Esophagus muscularis mucosa (tissue), 4 donors: ENCODE results near the gene MOBP. TPM values are rescaled to one million over a fixed set of nuclear protein-coding genes. Genes with fewer than 3 reads are reported as not detected.
"Not testable (repeated sequence)": the region's sequence is repeated elsewhere in the genome, so short reads cannot be mapped to it uniquely, and the experiment has no call there.

ENCODE experiments used
- DNase-seq: peaks from one replicate; pipeline ENCODE4 v3.0.0-alpha.2; 2017; ENCODE audit errors: extremely low spot score
- H3K27ac ChIP-seq, 4 donors: fragments of 200-600 bp; sonication (generic); replicated peaks in 1 of 4; 1 replicate in 3 of 4; 2 replicates in 1 of 4; pipeline ENCODE4 v1.5.1; 2016 to 2019; ENCODE audit warnings: mild to moderate bottlenecking in 1 of 4
- H3K27me3 ChIP-seq, 4 donors: fragments of 200-600 bp; sonication (generic); one replicate each; pipeline versions ENCODE4 v1.5.1 to v1.6.0; 2016 to 2019
- H3K36me3 ChIP-seq, 4 donors: fragments of 200-600 bp; sonication (generic); one replicate each; pipeline ENCODE4 v1.5.1; 2016 to 2019
- H3K4me1 ChIP-seq, 4 donors: fragments of 200-600 bp; sonication (generic); one replicate each; pipeline ENCODE4 v1.5.1; 2016 to 2019
- H3K4me3 ChIP-seq, 4 donors: fragments of 200-600 bp; sonication (generic); 1 replicate in 2 of 4; 2 replicates in 2 of 4; pipeline ENCODE4 v1.5.1; 2016 to 2019; ENCODE audit warnings: mild to moderate bottlenecking in 4 of 4, moderate library complexity in 1 of 4
- H3K9me3 ChIP-seq, 4 donors: fragments of 200-600 bp; sonication (generic); 1 replicate in 3 of 4; 2 replicates in 1 of 4; pipeline ENCODE4 v1.5.1; 2016 to 2019
- EP300 ChIP-seq: sonication (generic); formaldehyde crosslinking; IDR thresholded peaks from one replicate; pipeline ENCODE4 v1.6.1; 2017; ENCODE audit warnings: antibody characterized with exemption
- POLR2A ChIP-seq: fragments of 450-650 bp; IDR thresholded peaks from one replicate; pipeline ENCODE4 v1.6.1; 2017; ENCODE audit warnings: antibody characterized with exemption, moderate library complexity, mild to moderate bottlenecking, low read depth
- POLR2AphosphoS5 ChIP-seq, 2 donors: sonication (generic); formaldehyde crosslinking; IDR thresholded peaks; one replicate each; pipeline ENCODE4 v1.6.1; 2017; ENCODE audit warnings: antibody characterized with exemption in 2 of 2
- WGBS: methylation state at CpG from one replicate; pipeline ENCODE4 v1.1.5; 2018; 5-methylcytosine and 5-hydroxymethylcytosine counted together
- intact Hi-C: fragments of 100-400 bp; cut with DNase I; formaldehyde crosslinking; loops from one replicate; pipeline ENCODE4 v1.15.1; 2023
- total RNA-seq, 4 donors: library from RNA; depleted of rRNA; stranded (reverse); fragments of >200 nt; gene quantifications; one replicate each; pipeline versions ENCODE4 v1.1.0 to v1.2.1, GENCODE V29; 2016
- TF ChIP-seq, protein P1 (sequence below), 3 experiments: fragments of 200-600 bp in 2 of 3; fragments of 450-650 bp in 1 of 3; sonication (generic) in 2 of 3; IDR thresholded peaks; one replicate each; pipeline ENCODE4 v1.5.1; 2017 to 2019; ENCODE audit warnings: antibody characterized with exemption in 3 of 3, mild to moderate bottlenecking in 2 of 3, moderate library complexity in 1 of 3

Gene MOBP
- total RNA-seq, 4 donors from 2014 or later: not detected

- no peaks in the 10 kb centered on the region for H3K4me1 ChIP-seq
- H3K9me3 ChIP-seq: no peaks in the 10 kb centered on the region
- H3K27me3 ChIP-seq: peaks cover 0 to 27% (median 0%) of the 10 kb centered on the region in 4 donors
- no peak overlapping the region for H3K4me3 ChIP-seq
- WGBS: 86% methylated on average over 9 of the region's 9 CpGs
- intact Hi-C loops: no loop called here
- no peak for DNase-seq
- H3K36me3 ChIP-seq: no peaks in the 10 kb centered on the region
- H3K27ac ChIP-seq: no peak overlapping the region
- TF ChIP-seq POLR2A (no peak), POLR2AphosphoS5 (IDR thresholded peaks at IDR 0.05) (no peak), EP300 (no peak)
- TF ChIP-seq, protein P1, sequence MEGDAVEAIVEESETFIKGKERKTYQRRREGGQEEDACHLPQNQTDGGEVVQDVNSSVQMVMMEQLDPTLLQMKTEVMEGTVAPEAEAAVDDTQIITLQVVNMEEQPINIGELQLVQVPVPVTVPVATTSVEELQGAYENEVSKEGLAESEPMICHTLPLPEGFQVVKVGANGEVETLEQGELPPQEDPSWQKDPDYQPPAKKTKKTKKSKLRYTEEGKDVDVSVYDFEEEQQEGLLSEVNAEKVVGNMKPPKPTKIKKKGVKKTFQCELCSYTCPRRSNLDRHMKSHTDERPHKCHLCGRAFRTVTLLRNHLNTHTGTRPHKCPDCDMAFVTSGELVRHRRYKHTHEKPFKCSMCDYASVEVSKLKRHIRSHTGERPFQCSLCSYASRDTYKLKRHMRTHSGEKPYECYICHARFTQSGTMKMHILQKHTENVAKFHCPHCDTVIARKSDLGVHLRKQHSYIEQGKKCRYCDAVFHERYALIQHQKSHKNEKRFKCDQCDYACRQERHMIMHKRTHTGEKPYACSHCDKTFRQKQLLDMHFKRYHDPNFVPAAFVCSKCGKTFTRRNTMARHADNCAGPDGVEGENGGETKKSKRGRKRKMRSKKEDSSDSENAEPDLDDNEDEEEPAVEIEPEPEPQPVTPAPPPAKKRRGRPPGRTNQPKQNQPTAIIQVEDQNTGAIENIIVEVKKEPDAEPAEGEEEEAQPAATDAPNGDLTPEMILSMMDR (IDR thresholded peaks at IDR 0.05): no peak
Measured at GRCh38 chr3:39457361-39457760, 10.1 kb upstream of the MOBP start.

DNA sequence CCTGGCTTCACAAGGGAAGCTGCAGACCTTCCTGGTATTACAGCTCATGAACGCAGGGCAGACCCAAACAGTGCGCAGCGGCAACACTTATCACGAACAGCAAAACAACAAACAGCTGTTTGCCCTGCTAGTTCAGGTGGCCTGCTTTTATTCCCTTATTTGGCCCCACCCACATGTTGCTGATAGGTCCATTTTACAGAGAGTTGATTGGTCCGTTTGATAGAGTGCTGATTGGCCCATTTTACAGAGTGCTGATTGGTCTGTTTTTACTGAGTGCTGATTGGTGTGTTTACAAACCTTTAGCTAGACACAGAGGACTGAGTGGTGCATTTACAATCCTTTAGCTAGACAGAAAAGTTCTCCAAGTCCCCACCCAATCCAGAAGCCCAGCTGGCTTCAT lies 8.9 kb upstream of the MOBP start:
- peaks cover 0 to 27% (median 0%) of the 10 kb centered on the region in 4 donors for H3K27me3 ChIP-seq
- H3K36me3 ChIP-seq, H3K27ac ChIP-seq, intact Hi-C loops, H3K9me3 ChIP-seq, H3K4me1 ChIP-seq, DNase-seq, H3K4me3 ChIP-seq: not testable (repeated sequence)
- WGBS: 82% methylated on average over 5 of the region's 5 CpGs

DNA sequence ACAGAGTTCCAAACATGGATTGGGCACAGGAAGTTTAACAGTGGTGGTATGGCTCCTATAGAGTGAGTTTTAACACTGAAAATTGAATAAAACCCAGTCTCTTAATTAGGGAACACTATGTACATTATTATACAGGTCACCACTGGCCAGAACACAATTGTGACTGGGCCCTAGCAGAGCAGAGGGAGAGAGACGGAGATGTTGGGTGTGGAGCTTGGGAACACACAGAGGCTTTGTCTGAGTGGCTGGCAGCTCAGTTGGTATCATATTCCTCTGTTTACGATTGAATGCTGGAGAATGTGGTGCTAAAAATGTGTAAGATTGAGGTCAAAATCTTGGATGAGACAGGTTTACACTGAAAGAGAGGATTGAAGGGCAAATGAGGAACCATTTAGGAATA lies 6.8 kb upstream of the MOBP start:
- no peaks in the 10 kb centered on the region for H3K4me1 ChIP-seq
- H3K9me3 ChIP-seq: no peaks in the 10 kb centered on the region
- no peak overlapping the region for H3K27ac ChIP-seq
- WGBS: 66% methylated on average over 2 of the region's 2 CpGs
- DNase-seq: no peak
- no peak for TF ChIP-seq POLR2A
- no peak for TF ChIP-seq EP300
- TF ChIP-seq, protein P1 (IDR thresholded peaks at IDR 0.05): no peak
- TF ChIP-seq POLR2AphosphoS5 (IDR thresholded peaks at IDR 0.05): no peak
- no peaks in the 10 kb centered on the region for H3K36me3 ChIP-seq
- intact Hi-C loops: no loop called here
- H3K27me3 ChIP-seq: peaks cover 0 to 16% (median 0%) of the 10 kb centered on the region in 4 donors
- no peak overlapping the region for H3K4me3 ChIP-seq

- Histone ChIP-seq H3K27ac (no peak overlapping the region), H3K4me1 (no peaks in the 10 kb centered on the region), H3K36me3 (no peaks in the 10 kb centered on the region), H3K4me3 (no peak overlapping the region), H3K27me3 (peaks cover 0 to 8% (median 0%) of the 10 kb centered on the region in 4 donors), H3K9me3 (no peaks in the 10 kb centered on the region)
- intact Hi-C loops: no loop called here
- TF ChIP-seq, protein P1 (IDR thresholded peaks at IDR 0.05): no peak
- TF ChIP-seq POLR2AphosphoS5 (IDR thresholded peaks at IDR 0.05) (no peak), POLR2A (no peak), EP300 (no peak)
- no peak for DNase-seq
- 0% methylated on average over 1 of the region's 1 CpG for WGBS
Measured at GRCh38 chr3:39463269-39463668, 4.2 kb upstream of the MOBP start.

GRCh38 chr3:39466988-39467387 lies 492 bp upstream of the MOBP start:
- Histone ChIP-seq H3K4me3 (no peak overlapping the region), H3K9me3 (no peaks in the 10 kb centered on the region), H3K27me3 (peaks cover 0 to 9% (median 0%) of the 10 kb centered on the region in 4 donors), H3K4me1 (no peaks in the 10 kb centered on the region), H3K27ac (no peak overlapping the region), H3K36me3 (no peaks in the 10 kb centered on the region)
- TF ChIP-seq EP300 (no peak), POLR2A (no peak), POLR2AphosphoS5 (IDR thresholded peaks at IDR 0.05) (no peak)
- TF ChIP-seq, protein P1 (IDR thresholded peaks at IDR 0.05): no peak
- intact Hi-C loops: no loop called here
- DNase-seq: no peak
- WGBS: 83% methylated on average over 3 of the region's 3 CpGs
